Uterus (tissue), 4 donors: ENCODE measurements around the gene MINDY3. TPM values are rescaled to one million over a fixed set of nuclear protein-coding genes. Genes with fewer than 3 reads are reported as not detected.

ENCODE experiments used
- DNase-seq, 2 donors: peaks; one replicate each; pipeline ENCODE4 v3.0.0-alpha.2; 2019 to 2020
- H3K27ac ChIP-seq, 2 donors: fragments of 200-600 bp; sonication (generic); 1 replicate in 1 of 2; 2 replicates in 1 of 2; pipeline ENCODE4 v1.5.1; 2016 to 2018
- H3K27me3 ChIP-seq, 2 donors: fragments of 200-600 bp; sonication (generic); one replicate each; pipeline ENCODE4 v1.5.1; 2018 to 2019; ENCODE audit warnings: control low read depth in 1 of 2
- H3K36me3 ChIP-seq, 2 donors: fragments of 200-600 bp; sonication (generic); one replicate each; pipeline ENCODE4 v1.5.1; 2019; ENCODE audit warnings: control low read depth in 1 of 2
- H3K4me1 ChIP-seq, 2 donors: fragments of 200-600 bp; sonication (generic); one replicate each; pipeline ENCODE4 v1.5.1; 2018 to 2019; ENCODE audit warnings: control low read depth in 1 of 2
- H3K4me3 ChIP-seq, 2 donors: fragments of 200-600 bp; sonication (generic); 1 replicate in 1 of 2; 2 replicates in 1 of 2; pipeline ENCODE4 v1.5.1; 2018 to 2019; ENCODE audit warnings: mild to moderate bottlenecking in 1 of 2
- H3K9me3 ChIP-seq, 2 donors: fragments of 200-600 bp; sonication (generic); one replicate each; pipeline ENCODE4 v1.5.1; 2019; ENCODE audit warnings: control low read depth in 1 of 2
- CTCF ChIP-seq, 4 experiments: fragments of 200-600 bp in 2 of 4; fragments of 450-650 bp in 2 of 4; sonication (generic) in 2 of 4; IDR thresholded peaks; one replicate each; pipeline ENCODE4 v1.5.1; 2016 to 2019; ENCODE audit warnings: antibody characterized with exemption in 4 of 4, mild to moderate bottlenecking in 2 of 4, moderate library complexity in 1 of 4
- POLR2A ChIP-seq, 2 donors: fragments of 450-650 bp; IDR thresholded peaks; one replicate each; pipeline ENCODE4 v1.6.1; 2016; ENCODE audit warnings: antibody characterized with exemption in 2 of 2, mild to moderate bottlenecking in 1 of 2, moderate library complexity in 1 of 2
- intact Hi-C: fragments of 100-400 bp; cut with DNase I; formaldehyde crosslinking; loops from one replicate; pipeline ENCODE4 v1.15.1; 2023; ENCODE audit warnings: low total_unique reads
- total RNA-seq, 4 donors: library from RNA; depleted of rRNA in 3 of 4; stranded (reverse); fragments of >200 nt in 3 of 4; gene quantifications; one replicate each; pipeline versions ENCODE4 v1.1.0 to v1.2.4, GENCODE V29; 2014 to 2023
- donor health status: DM: yes; HTN: yes; CAD: no.

MINDY3 gene
- total RNA-seq, 4 donors from 2014 or later: 20.9 to 63.5 (median 51.7) TPM

- Histone ChIP-seq H3K27me3 (no peaks in the 10 kb centered on the region), H3K27ac (no peak overlapping the region), H3K36me3 (no peaks in the 10 kb centered on the region), H3K4me1 (no peaks in the 10 kb centered on the region), H3K9me3 (no peaks in the 10 kb centered on the region), H3K4me3 (no peak overlapping the region)
- TF ChIP-seq CTCF (IDR thresholded peaks at IDR 0.05) (no peak), POLR2A (IDR thresholded peaks at IDR 0.05) (no peak)
- intact Hi-C loops: no loop called here
- DNase-seq: no peak
Measured at GRCh38 chr10:15841696-15842095, 18.6 kb downstream of the MINDY3 start.

GRCh38 chr10:15836807-15837206 lies 23.5 kb downstream of the MINDY3 start:
- intact Hi-C loops: no loop called here
- Histone ChIP-seq H3K36me3 (peaks cover 0 to 2% of the 10 kb centered on the region in 2 donors), H3K4me3 (no peak overlapping the region), H3K27me3 (no peaks in the 10 kb centered on the region), H3K9me3 (no peaks in the 10 kb centered on the region), H3K27ac (no peak overlapping the region), H3K4me1 (no peaks in the 10 kb centered on the region)
- TF ChIP-seq POLR2A (IDR thresholded peaks at IDR 0.05) (no peak), CTCF (IDR thresholded peaks at IDR 0.05) (no peak)
- DNase-seq: no peak

- intact Hi-C loops: loop anchor here (10.0 kb wide), 1 partner anchor 395 kb away; no protein-coding TSS in a partner anchor
- Histone ChIP-seq H3K27ac (no peak overlapping the region), H3K4me1 (no peaks in the 10 kb centered on the region), H3K27me3 (no peaks in the 10 kb centered on the region), H3K36me3 (peaks cover 0 to 2% of the 10 kb centered on the region in 2 donors), H3K9me3 (no peaks in the 10 kb centered on the region), H3K4me3 (no peak overlapping the region)
- no peak for TF ChIP-seq CTCF (IDR thresholded peaks at IDR 0.05)
- TF ChIP-seq POLR2A (IDR thresholded peaks at IDR 0.05): no peak
- no peak for DNase-seq
Measured at GRCh38 chr10:15829495-15829894, 30.8 kb downstream of the MINDY3 start.

GRCh38 chr10:15824498-15824897 lies 35.8 kb downstream of the MINDY3 start:
- intact Hi-C loops: loop anchor here (10.0 kb wide), 1 partner anchor 390 kb away; no protein-coding TSS in a partner anchor
- Histone ChIP-seq H3K4me3 (no peak overlapping the region), H3K9me3 (no peaks in the 10 kb centered on the region), H3K27ac (no peak overlapping the region), H3K27me3 (no peaks in the 10 kb centered on the region), H3K4me1 (no peaks in the 10 kb centered on the region), H3K36me3 (no peaks in the 10 kb centered on the region)
- no peak for DNase-seq
- TF ChIP-seq CTCF (IDR thresholded peaks at IDR 0.05) (peak; percentile 38 to 56 (median 50)), POLR2A (IDR thresholded peaks at IDR 0.05) (no peak)

DNA sequence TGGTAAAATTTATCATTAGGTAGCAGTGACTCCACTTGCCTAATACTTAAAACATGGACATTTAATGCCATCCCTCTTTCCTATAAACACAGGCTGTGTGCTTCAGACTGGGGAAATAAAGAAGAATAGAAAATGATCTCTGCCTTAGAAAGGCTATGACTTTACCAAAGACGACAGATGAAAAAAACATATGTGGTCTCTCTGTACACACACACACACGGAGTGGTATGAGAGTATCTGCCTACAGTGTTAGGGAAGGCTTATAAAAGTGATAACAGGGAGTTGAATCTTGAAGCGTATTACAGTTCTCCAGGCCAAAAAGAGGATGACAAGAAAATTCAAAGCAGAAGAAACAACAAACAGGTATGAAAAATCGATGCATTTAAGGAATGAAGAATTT lies 38.2 kb downstream of the MINDY3 start:
- H3K9me3 ChIP-seq: no peaks in the 10 kb centered on the region
- intact Hi-C loops: loop anchor here (10.0 kb wide), 1 partner anchor 387 kb away; no protein-coding TSS in a partner anchor
- no peaks in the 10 kb centered on the region for H3K27me3 ChIP-seq
- H3K4me3 ChIP-seq: no peak overlapping the region
- TF ChIP-seq CTCF (IDR thresholded peaks at IDR 0.05) (no peak), POLR2A (IDR thresholded peaks at IDR 0.05) (no peak)
- no peak for DNase-seq
- no peaks in the 10 kb centered on the region for H3K4me1 ChIP-seq
- no peaks in the 10 kb centered on the region for H3K36me3 ChIP-seq
- no peak overlapping the region for H3K27ac ChIP-seq
